GM18951 (cell line): Measurements from ENCODE around the gene TOE1.
"Not testable (repeated sequence)": the region's sequence is repeated elsewhere in the genome, so short reads cannot be mapped to it uniquely, and the experiment has no call there.

Experiments
- POLR2A ChIP-seq: IDR thresholded peaks from 4 replicates; pipeline ENCODE4 v1.6.1; 2011; ENCODE audit warnings: mild to moderate bottlenecking; ENCODE audit not compliant: insufficient read length, insufficient read depth; ENCODE audit errors: extremely low read depth
- in situ Hi-C: fragments of 300-500 bp; cut with MboI; formaldehyde crosslinking; loops from one replicate; pipeline ENCODE4 v1.12.0; 2022; ENCODE audit warnings: low sequenced_read_pairs, mixed read lengths, inconsistent platforms; ENCODE audit not compliant: unreplicated experiment

The TOE1 gene

DNA sequence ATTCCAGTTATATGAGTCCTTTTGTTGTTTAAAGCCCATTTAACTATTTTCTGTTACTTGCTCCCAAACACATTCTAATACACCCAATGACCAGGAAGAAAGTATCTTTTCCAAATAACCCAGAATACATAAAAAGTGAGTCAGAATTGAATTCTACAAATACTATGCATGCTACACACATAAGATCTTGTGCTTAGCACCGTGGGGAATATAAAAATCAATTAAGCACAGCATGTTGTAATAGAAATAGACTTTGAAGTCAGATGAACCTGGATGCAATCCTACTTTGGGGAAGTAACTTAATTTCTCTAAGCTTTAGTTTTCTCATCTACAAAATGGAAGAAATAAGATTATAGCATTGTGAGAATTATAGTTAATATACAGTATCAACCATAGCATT is 40.8 kb downstream of the TOE1 start:
- TF ChIP-seq POLR2A, result no peak
- in situ Hi-C loops, result no loop called here

GRCh38 chr1:45381243-45381642 is 41.3 kb downstream of the TOE1 start:
- in situ Hi-C loops, result no loop called here
- TF ChIP-seq POLR2A, result no peak

DNA sequence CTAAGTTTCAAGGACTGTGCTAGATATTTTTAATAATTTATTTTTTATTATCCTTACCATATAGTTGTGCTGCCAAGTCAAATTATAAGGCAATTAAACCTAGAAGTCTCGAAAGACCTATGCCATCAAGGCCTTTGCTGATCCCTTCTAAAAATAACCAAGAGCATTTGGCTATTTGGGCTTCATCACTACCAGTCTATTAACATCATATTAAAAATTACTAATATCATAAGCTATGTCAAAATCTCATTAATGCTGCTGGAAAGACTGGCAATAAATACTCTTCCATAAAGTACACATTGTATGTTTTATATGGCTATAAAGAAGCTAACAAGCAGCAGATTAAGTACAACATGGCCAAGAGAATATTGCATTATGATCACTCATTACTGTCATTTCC is 43.2 kb downstream of the TOE1 start:
- in situ Hi-C loops, result no loop called here
- no peak for TF ChIP-seq POLR2A

- in situ Hi-C loops, result not testable (repeated sequence)
Measured at GRCh38 chr1:45384213-45384612, 44.2 kb downstream of the TOE1 start.

DNA sequence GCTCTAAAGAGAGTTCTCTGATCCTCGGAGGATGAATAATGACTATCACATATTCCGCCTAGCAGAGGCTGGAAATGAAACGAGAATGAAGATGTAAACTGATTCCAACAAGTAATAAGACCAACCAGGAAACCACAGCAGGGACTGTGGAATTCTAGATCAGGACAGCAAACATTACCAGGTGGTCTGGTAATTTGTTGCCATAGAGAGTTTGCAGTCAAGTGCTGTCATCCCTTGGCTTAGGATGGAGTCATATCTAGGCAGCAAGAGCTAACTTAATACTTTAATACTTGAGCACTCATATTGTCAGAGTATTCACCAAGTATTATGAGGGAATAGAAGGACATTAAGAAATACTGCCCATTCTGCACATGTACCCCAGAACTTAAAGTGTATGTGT is 45.3 kb downstream of the TOE1 start:
- no peak for TF ChIP-seq POLR2A
- in situ Hi-C loops, result no loop called here

- in situ Hi-C loops, result no loop called here
- TF ChIP-seq POLR2A, result no peak
Measured at GRCh38 chr1:45386219-45386618, 46.2 kb downstream of the TOE1 start.
